Activated CD8-positive, alpha-beta memory T cell treated with anti-CD3 and anti-CD28 coated beads, Interleukin-2, amount 50 U/mL, for 48 hours (primary cell): ENCODE measurements around the gene EIF4G2.

Experiments
- DNase-seq: peaks from one replicate; pipeline ENCODE4 v3.0.0-alpha.2; 2020

Gene EIF4G2

GRCh38 chr11:10807493-10808234, 1.1 kb downstream of the EIF4G2 start:
- peak; percentile 76 for DNase-seq

DNA sequence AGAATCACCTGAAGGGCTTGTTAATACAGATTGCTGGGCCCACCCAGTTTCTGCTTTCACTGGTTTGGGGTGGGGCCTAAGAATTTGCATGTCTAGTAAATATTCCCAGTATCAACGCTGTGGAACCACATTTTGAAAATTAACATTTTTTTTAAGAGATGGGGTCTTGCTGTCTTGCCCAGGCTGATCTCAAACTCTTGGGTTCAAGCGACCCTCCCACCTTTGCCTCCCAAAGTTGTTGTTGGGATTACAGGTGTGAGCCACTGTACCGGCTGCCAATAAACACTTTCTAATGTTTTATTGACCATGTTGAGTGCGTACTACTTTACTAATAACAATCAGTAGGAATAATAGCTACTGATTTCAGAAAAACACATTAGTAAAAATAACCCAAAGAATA, 2.5 kb downstream of the EIF4G2 start:
- no peak for DNase-seq

DNA sequence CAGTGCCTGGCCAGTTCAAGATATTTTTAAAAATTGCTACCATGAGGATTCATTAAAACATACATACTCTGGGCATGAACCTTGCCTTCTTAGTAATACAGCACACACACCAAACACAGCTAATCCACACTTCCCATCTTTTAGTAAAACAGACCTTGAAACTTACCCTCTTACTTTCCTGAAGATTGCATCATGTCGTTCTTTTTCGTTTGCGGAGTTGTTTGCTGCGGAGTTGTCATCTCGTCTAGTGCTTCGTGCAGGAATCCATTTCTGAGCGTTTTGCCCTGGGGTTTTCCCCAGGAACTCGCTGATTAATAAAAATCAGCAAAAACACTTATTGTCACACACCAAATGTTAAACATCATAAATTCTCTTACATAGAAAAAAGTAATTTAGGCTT, 3.0 kb downstream of the EIF4G2 start:
- no peak for DNase-seq

DNA sequence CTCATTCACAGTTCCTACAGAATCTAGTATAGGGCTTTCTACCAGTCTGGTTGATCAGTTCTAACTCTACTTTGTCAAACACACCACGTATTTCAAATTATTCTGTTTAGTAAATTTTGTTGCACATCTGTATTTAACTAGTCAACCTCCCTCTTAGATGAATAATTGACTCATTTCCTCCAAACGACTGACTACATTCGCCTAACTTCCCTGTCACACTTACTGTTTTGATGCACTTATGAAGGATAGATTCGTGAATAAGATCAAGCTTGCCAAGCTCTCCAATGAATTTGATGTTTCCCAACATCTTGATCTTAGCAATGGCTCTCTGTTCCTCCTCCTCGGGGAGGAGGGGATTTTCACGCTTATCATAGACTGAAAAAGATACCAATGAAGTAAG, 5.0 kb downstream of the EIF4G2 start:
- no peak for DNase-seq

DNA sequence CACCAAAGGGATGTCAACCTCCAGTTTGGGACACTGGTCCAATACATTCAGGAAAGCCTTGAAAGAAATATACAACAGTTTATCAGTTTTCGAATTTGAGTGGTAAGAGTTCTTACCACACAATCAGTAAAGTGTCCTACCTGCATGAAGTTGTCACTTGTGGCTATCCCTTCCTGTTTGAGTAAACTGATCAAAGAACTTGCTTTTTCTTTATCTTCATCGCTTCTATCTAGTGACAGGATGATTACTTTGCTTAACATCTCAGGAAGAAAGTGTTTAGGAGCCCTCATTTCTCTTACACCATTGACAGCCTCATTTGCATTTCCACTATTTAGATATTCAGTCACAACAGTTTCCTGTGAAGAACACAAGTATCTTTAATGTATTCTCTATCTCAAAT, 8.4 kb downstream of the EIF4G2 start:
- no peak for DNase-seq

DNA sequence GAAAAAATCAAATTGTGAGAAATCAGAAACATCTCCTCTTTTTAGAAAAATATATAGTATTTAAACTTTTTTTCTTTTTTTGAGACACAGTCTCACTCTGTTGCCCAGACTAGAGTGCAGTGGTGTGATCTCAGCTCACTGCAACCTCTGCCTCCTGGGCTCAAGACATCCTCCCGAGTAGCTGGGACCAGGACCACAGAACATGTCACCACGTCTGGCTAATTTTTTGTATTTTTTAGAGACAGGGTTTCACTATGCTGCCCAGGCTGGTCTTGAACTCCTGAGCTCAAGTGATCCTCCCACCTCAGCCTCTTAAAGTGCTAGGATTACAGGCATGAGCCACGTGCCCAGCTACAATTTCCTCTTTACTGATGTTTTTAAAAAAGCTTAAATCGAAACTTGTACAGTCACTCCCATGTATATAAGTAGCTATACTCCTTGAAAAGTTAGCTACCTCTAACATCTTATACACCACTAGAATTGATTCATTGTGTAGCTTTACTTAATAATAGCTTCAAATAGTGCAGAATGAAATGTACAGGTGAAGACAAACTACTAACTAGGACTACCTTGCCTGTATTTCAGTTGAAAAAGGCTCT, 10.3 kb downstream of the EIF4G2 start:
- no peak for DNase-seq

DNA sequence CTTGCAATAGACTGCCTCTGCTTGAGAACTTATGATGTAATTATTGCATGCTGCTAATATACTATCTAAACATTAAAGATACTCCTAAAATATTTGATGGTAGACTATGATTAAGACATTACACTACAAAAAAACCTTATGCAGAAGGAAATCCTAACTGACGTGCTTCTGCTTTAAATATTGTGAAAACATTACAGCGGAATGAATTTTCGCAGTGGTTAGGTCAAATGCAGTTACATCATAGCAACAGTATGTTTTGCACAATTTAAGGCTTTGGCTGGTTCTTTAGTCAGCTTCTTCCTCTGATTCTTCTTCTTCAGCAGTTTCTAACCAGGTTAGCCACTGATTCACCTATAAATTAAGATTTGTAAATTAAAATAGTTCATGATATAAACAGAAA, 11.2 kb downstream of the EIF4G2 start:
- no peak for DNase-seq

GRCh38 chr11:10797001-10797400, 11.7 kb downstream of the EIF4G2 start:
- no peak for DNase-seq

DNA sequence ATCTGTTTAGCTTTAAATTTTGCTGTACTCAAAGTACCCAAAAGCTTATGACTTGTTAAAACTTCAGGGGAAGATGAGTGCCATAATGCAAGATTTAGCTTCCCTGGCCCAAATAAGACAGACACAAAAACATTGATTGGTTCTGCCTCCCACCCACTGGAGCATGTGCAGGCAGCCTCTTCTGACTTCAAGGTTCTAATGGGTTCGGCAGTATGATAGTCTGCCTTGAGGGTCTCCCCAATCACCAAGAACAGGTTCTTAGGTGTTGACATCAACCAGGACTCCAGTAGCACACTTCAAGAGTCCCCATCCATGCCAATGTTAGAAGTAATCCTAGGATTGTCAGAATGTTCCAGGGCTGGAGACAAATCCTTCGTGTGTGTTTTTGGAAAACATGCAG, 12.5 kb downstream of the EIF4G2 start:
- no peak for DNase-seq

DNA sequence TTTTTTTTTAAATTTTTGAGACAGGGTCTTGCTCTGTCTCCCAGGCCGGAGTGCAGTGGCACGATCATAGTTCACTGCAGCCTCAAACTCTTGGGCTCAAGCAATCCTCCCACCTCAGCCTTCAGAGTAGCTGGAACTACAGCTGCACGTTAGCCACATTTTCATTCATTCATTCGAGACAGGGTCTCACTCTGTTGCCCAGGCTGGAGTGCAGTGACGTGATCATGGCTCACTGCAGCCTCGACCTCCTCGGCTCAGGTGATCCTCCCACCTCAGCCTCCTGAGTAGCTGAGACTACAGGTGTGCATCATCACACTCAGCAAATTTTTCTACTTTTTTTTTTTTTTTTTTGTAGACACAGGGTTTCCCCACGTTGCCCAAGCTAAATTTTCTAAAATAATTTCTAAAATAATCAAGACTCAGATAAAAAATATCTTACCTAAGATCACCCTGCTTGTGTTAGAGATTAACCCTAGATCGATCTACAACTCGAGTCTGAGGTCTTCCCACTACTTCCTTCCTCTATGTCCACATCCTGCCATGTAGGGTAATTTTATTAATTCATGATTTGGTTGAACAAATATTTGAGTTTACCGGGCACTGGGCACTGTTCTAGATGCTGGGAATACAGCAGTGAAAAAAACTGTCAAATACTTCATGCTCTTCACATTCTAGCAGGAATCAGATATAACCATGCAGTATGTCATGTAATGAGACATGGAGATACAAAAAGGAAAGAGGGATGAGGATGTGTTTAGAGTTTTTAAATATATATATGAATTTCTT, 15.1 kb downstream of the EIF4G2 start:
- no peak for DNase-seq

DNA sequence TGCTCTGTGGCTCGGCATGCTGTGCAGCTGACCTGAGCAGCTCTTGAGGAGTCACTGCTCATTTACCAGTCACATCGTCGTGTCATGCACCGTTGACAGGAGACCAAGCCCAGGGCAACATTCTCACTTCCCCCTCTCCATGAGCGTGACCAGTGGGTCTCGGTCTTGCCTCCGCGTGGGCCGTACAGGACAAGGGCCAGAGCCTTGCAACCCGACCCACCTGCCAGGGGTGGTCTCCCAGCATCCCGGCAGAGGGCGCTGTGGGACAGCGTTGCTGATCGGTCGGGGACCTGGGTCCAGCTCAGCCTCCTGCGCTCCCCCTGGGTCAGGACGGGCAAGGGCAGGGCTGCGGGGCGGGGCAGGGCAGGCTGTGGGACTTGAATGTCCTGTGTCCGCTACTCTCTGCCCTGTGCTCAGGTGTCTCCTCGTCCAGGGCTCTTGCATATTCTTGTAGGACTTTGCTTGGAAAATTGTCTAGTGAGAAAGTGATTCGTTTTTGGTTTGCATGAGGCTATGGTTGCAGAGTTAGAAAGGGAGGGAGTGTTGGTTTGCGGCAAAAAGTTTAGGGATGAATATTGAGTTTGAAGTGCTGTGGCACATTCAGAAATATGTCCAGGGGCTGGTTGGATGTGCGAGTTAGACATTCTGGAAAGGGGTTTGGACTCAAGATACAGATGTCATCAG, 16.2 kb downstream of the EIF4G2 start:
- DNase-seq = peak; percentile 98

- DNase-seq = no peak
Measured at GRCh38 chr11:10786451-10786850, 22.3 kb downstream of the EIF4G2 start.

DNA sequence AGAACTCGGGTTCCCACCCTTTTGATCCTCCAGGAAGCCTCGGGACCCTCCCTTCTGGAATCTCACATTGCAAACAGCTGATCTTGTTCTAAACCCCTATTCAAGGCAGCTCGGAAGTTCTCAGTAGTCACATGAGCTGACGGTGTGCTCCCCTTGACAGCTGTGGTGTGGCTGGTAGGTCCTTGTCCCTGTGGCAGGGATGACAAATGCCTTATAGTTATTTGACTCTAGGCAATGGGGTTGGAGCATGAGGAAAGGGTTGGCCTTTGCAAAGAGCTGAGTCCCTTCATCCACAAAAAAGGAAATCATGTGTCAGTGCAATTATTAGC, 23.6 kb downstream of the EIF4G2 start:
- DNase-seq = no peak

- no peak for DNase-seq
Measured at GRCh38 chr11:10784232-10785145, 24.2 kb downstream of the EIF4G2 start.

DNA sequence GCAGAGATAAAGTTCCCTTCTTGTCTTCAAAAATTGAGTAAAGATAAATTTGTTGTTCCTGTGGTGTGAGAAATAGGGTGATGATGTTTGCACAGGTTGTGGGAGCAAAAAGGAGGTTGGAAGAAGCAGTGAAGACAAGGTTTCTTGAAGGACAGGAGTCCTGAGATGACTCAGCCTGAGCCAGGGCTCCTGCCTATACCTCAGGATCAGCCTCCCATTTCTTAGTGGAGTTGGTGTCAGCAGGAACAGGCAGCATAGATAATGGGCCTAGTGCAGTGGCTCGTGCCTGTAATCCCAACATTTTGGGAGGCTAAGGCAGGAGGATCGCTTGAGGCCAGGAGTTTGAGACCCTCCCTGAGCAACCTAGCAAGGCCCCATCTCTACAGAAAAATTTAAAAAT, 28.7 kb downstream of the EIF4G2 start:
- no peak for DNase-seq

DNA sequence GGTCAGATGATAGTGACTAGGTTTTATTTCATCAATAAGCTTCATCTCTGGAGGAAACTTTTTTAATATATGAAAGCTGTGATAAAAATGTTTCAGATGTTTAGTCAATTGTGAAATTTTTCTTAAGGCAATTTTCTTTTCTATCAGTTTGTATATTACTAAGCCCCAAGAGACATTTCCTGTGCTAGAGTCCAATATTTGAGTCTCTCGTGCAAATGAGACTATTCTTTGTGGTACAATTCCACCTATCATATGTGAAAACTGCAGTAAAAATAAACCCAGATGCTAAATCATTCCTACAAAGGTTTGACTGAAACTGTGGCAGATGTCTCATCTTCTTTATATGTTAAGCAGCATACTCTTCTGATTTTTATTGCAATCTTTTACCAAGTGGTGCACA, 29.6 kb downstream of the EIF4G2 start:
- no peak for DNase-seq

DNA sequence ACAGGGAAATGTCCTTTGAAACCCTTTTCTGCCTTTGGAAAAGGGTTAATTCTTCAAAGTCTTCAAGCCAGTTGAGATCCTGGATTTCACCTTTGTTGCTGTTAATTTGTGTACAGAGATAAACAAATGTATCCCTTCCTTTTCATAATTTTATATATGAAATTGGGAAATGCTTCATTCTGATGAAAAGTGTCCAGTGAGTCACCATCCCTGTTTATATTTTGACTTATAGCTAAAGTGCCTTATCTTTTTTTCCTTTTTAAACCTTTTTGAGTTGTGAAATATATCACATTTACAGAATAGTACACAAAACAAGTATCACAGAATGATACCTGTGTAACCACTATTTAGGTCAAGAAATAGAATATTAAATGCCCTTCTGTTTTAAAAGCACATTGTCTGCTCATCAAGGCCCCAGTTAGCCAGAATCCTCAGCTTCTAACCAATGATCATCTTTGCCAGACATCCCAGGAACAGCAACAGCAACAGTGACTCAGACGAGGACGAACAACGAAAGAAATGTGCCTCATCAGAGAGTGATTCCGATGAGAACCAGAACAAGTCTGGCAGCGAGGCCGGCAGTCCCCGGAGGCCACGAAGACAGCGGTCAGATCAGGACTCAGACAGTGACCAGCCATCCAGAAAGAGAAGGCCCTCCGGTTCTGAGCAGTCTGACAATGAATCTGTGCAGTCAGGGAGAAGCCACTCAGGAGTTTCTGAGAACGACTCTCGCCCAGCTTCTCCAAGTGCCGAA, 30.3 kb downstream of the EIF4G2 start:
- DNase-seq = no peak

GRCh38 chr11:10777806-10778205, 30.9 kb downstream of the EIF4G2 start:
- DNase-seq = no peak

DNA sequence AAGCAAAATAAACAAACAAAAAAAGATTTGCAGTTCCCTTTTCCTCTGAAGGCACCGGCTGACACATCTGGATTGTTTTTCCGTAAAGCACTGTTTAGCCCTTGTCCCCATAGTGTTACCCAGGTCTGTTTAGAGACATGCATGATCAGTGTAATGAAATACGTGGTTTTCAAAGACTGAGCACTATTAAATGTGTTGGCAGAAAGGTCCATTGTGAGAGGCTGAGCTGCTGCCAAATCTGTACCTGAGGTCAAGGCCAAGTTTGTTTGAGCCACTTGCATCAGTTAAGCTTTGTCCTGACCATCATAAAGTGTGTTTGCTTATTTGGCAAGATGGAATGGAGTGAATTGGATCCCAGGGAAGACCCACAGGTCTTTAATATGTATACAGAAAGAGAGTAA, 31.3 kb downstream of the EIF4G2 start:
- DNase-seq = no peak

GRCh38 chr11:10774811-10775210, 33.9 kb downstream of the EIF4G2 start:
- DNase-seq = no peak

DNA sequence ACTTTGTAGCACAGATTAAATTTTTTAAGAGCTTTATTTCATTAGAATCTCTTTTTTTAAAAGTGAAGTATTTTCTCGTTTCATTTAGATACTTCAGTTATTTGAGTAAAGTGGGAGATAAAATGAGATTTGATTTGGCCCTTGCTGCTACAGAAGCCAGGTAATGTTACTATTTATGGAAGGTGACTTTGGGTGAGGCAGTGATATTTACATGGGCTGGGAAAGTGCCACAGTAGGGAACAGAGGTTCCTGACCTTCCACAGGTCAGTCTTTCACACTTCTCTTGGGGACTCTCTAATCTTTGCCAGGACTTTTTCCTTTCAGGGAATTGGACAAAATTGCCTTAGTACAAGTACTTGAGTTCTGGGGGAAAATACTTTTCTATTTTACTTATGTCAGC, 37.3 kb downstream of the EIF4G2 start:
- no peak for DNase-seq
